Muscle of leg (tissue), 11 donors: ENCODE measurements around the gene ANKRD33. TPM values are rescaled to one million over a fixed set of nuclear protein-coding genes. Genes with fewer than 3 reads are reported as not detected.
A peak's percentile ranks its signal among the peaks of the same experiment; 100 is the strongest.

Experiments used
- DNase-seq: peaks from one replicate; pipeline ENCODE4 v3.0.0; 2013
- H3K27ac ChIP-seq: one replicate; pipeline ENCODE4 v1.5.1; 2013; ENCODE audit warnings: mild to moderate bottlenecking, low read length, control low read depth
- H3K27me3 ChIP-seq: one replicate; pipeline ENCODE4 v1.6.1; 2013; ENCODE audit warnings: low read length; ENCODE audit not compliant: control insufficient read depth, insufficient read depth
- H3K36me3 ChIP-seq: one replicate; pipeline ENCODE4 v1.6.1; 2013; ENCODE audit warnings: low read length; ENCODE audit not compliant: control insufficient read depth, insufficient read depth
- H3K4me1 ChIP-seq: one replicate; pipeline ENCODE4 v1.6.1; 2013; ENCODE audit warnings: low read length; ENCODE audit not compliant: control insufficient read depth, insufficient read depth
- H3K4me3 ChIP-seq: one replicate; pipeline ENCODE4 v1.5.1; 2013; ENCODE audit warnings: low read length, control low read depth
- H3K9me3 ChIP-seq: replicated peaks from 2 replicates; pipeline ENCODE4 v1.6.1; 2013; ENCODE audit warnings: low read depth, low read length; ENCODE audit not compliant: control insufficient read depth
- WGBS: methylation state at CpG from one replicate; pipeline ENCODE4 v1.1.5; 2013; ENCODE audit warnings: missing lambda C conversion rate; ENCODE audit not compliant: insufficient coverage; 5-methylcytosine and 5-hydroxymethylcytosine counted together
- polyA plus RNA-seq, 8 donors: library from polyadenylated mRNA; unstranded; fragments of 120-200 nt; gene quantifications; one replicate each; pipeline versions ENCODE4 v1.2.1 to v1.2.3, GENCODE V29; 2013; ENCODE audit warnings: inconsistent platforms in 1 of 8, low replicate concordance in 1 of 8; ENCODE audit not compliant: insufficient read length in 8 of 8, insufficient read depth in 1 of 8
- total RNA-seq: library from RNA; stranded (reverse); fragments of 120-200 nt; gene quantifications from one replicate; pipeline ENCODE4 v1.2.4, GENCODE V29; 2013

Gene ANKRD33
- total and polyA plus RNA-seq, 9 donors = 0.04 to 0.18 (median 0.09) TPM; not detected in 3

DNA sequence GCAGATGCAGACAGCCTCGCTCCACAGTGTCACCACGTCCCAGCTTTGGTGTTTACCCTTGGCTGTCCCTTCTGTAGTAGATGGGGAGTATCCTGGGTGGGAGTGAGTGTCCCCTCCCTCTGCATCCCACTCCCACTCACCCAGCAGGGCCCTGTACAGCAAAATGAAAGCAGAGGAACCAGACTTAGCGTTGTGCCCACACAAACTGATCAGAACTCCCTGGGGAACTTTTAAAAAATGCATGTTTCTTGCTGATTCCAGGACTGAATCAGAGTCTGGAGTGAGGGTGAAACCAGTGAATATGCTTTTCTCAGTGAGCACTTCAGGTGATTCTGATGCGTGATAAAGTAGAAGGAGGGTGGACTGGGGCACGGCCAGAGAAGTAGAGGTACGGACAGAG, 22.3 kb downstream of the ANKRD33 start:
- Histone ChIP-seq H3K9me3 (no peaks in the 10 kb centered on the region), H3K4me3 (no peak overlapping the region), H3K36me3 (peaks cover 35% of the 10 kb centered on the region), H3K27me3 (no peaks in the 10 kb centered on the region), H3K27ac (peak overlapping the region; percentile 81), H3K4me1 (peaks cover 83% of the 10 kb centered on the region)
- 38% methylated on average over 1 of the region's 6 CpGs for WGBS
- DNase-seq = no peak

DNA sequence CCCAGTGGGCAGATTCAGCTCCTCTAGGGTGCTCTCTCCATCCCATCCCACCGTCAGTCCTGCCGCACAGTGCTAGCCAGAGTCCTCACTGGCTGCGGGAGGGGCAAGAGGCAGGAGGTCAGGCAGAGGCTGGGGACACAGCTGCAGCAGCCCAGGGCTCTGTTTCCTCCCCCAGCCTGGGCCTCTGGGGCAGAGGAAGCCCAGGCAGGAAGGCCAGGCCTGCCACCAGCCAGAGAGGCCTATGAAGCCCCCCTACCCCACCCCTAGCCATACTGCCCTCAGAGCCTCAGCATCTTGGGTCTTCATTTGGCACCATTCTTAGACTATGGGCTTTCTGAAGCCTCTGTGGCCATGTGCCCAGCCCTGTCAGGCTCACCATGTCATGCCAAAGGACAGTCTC, 22.8 kb downstream of the ANKRD33 start:
- DNase-seq = peak; percentile 50
- Histone ChIP-seq H3K4me1 (peaks cover 78% of the 10 kb centered on the region), H3K27ac (peak overlapping the region; percentile 81), H3K9me3 (no peaks in the 10 kb centered on the region), H3K4me3 (no peak overlapping the region), H3K27me3 (no peaks in the 10 kb centered on the region), H3K36me3 (peaks cover 41% of the 10 kb centered on the region)
- 29% methylated on average over 1 of the region's 3 CpGs for WGBS

DNA sequence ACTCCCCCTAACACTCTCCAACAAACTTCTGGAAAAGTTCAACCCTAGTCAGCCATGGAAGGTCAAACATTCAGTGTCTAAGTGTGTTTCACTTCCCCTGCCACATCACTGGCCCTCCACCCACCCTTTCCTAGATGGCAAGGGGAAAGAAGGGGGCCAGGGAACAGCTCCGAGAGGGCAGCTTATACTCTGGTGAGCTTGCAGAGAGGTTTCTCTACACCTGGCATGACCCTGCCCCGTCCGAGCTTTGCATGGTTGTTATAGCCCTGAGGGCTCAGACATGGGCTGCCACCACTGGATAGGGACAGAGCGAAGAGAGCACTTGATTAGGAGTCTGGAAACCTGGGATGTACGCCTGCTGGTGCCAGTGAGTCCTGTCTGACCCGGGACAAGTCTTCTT, 23.4 kb downstream of the ANKRD33 start:
- peak overlapping the region; percentile 81 for H3K27ac ChIP-seq
- no peaks in the 10 kb centered on the region for H3K27me3 ChIP-seq
- H3K9me3 ChIP-seq = no peaks in the 10 kb centered on the region
- 96% methylated on average over 3 of the region's 6 CpGs for WGBS
- H3K36me3 ChIP-seq = peaks cover 47% of the 10 kb centered on the region
- H3K4me1 ChIP-seq = peaks cover 72% of the 10 kb centered on the region
- H3K4me3 ChIP-seq = no peak overlapping the region
- no peak for DNase-seq

DNA sequence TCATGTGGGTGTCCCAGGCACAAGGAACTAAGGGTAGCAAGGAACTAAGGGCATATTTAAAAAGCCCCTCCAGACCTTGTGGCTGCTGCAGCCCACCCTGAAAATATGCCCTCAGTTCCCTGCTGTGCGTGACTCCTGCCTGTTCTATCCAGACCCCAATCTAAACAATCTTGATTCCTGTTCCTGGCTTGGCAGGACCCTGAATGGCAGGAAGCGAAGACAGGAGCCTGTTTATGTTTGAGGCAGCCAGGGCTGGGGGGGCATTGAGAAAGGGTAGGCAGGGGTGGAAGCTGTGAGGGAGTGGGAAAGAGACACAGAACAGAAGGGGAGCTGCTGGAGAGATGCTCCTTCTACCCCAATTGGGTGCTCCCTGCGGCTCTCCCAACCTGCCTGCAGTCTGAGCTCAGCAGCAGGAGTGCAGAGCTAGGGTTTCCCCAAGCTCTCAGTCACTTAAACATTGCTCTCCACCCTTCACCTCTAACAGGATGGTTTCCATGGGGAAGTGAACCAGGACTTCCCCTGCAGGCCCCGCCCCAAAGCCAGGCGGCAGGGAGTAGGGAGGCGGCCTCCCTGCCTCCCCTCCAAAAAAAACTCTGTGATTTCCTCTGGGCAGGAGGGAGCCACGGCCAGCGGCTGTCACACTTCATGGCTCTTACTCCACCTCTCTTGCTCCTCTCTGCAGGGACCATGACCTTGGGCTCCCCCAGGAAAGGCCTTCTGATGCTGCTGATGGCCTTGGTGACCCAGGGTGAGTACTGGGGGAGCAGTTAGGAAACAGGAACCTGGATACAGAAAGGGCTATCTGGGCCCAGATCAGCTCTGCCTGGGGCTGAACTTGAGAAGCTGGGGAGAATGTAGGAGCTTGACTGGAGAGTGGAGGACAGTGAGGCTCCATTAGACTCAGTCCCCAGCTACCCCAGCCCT, 24.1 kb downstream of the ANKRD33 start:
- Histone ChIP-seq H3K27me3 (no peaks in the 10 kb centered on the region), H3K27ac (peak overlapping the region; percentile 81), H3K4me1 (peaks cover 66% of the 10 kb centered on the region), H3K4me3 (no peak overlapping the region), H3K9me3 (no peaks in the 10 kb centered on the region), H3K36me3 (peaks cover 51% of the 10 kb centered on the region)
- WGBS = 47% methylated on average over 5 of the region's 8 CpGs
- peak; percentile 55 for DNase-seq

- H3K36me3 ChIP-seq = peaks cover 62% of the 10 kb centered on the region
- 66% methylated on average over 25 of the region's 30 CpGs for WGBS
- no peak overlapping the region for H3K4me3 ChIP-seq
Measured at GRCh38 chr12:51913071-51914033, 25.4 kb downstream of the ANKRD33 start.

DNA sequence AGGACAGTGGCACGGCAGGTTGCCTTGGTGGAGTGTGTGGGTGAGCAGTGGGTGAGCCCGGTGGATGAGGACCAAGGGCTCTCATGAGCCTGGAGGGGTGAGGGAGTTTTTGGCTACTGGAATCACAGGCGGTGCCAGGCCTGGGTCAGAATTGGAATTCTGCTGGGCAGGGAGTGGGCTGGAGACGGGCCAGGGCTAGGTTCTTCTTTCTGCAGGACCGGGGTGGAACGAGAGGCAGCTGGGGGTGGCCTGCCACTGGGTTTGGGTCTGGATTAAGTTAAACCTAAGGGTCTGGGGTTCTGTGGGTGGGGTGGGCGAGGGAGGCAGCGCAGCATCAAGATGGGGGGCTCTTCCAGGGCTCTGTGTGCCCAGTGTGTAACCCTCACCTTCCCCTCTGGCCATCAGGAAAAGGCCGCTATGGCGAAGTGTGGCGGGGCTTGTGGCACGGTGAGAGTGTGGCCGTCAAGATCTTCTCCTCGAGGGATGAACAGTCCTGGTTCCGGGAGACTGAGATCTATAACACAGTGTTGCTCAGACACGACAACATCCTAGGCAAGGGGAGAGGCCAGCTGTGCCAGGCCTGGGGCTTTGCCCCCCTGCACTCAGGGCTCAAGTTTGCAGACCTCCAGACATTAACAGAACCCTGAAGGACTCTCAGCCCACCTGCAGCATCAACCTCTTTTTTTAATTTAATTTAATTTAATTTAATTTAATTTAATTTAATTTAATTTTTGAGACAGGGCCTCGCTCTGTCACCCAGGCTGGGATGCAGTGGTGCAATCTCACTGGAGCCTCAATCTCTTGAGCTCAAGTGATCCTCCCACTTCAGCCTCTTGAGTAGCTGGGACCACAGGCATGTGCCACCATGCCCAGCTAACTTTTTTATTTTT, 26.4 kb downstream of the ANKRD33 start:
- Histone ChIP-seq H3K4me1 (peaks cover 74% of the 10 kb centered on the region), H3K27ac (no peak overlapping the region), H3K9me3 (no peaks in the 10 kb centered on the region), H3K27me3 (no peaks in the 10 kb centered on the region), H3K4me3 (no peak overlapping the region), H3K36me3 (peaks cover 67% of the 10 kb centered on the region)
- WGBS = 83% methylated on average over 15 of the region's 17 CpGs
- no peak for DNase-seq

More at GRCh38 chr12:51913071-51914033, 25.4 kb downstream of the ANKRD33 start:
- no peak overlapping the region for H3K27ac ChIP-seq
- no peaks in the 10 kb centered on the region for H3K9me3 ChIP-seq
- H3K27me3 ChIP-seq = no peaks in the 10 kb centered on the region
- H3K4me1 ChIP-seq = peaks cover 71% of the 10 kb centered on the region
- no peak for DNase-seq

DNA sequence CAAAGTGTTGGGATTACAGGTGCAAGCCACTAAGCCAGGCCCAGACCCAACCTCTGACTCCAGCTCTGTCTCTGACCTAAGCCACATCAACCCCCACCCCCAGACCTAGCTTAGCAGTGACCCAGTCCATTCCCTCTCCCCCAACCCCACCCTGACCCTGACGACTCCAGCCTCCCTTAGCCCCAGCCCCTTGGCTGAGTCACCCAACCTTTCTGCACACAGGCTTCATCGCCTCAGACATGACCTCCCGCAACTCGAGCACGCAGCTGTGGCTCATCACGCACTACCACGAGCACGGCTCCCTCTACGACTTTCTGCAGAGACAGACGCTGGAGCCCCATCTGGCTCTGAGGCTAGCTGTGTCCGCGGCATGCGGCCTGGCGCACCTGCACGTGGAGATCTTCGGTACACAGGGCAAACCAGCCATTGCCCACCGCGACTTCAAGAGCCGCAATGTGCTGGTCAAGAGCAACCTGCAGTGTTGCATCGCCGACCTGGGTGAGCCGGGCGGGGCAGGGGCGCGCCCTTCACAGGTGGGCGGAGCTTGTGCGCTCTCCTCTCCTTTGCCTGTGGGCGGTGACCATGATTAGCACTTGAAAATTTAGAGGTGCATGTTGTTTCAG, 27.2 kb downstream of the ANKRD33 start:
- Histone ChIP-seq H3K36me3 (peaks cover 69% of the 10 kb centered on the region), H3K9me3 (no peaks in the 10 kb centered on the region), H3K27ac (no peak overlapping the region), H3K4me3 (no peak overlapping the region), H3K27me3 (no peaks in the 10 kb centered on the region), H3K4me1 (peaks cover 71% of the 10 kb centered on the region)
- DNase-seq = no peak
- WGBS = 59% methylated on average over 25 of the region's 28 CpGs

GRCh38 chr12:51915951-51916350, 28.0 kb downstream of the ANKRD33 start:
- WGBS = 93% methylated on average over 7 of the region's 11 CpGs
- Histone ChIP-seq H3K36me3 (peaks cover 69% of the 10 kb centered on the region), H3K27me3 (no peaks in the 10 kb centered on the region), H3K27ac (no peak overlapping the region), H3K4me3 (no peak overlapping the region), H3K9me3 (no peaks in the 10 kb centered on the region), H3K4me1 (peaks cover 67% of the 10 kb centered on the region)
- DNase-seq = no peak

- H3K4me1 ChIP-seq = peaks cover 67% of the 10 kb centered on the region
- DNase-seq = no peak
- no peaks in the 10 kb centered on the region for H3K27me3 ChIP-seq
- H3K9me3 ChIP-seq = no peaks in the 10 kb centered on the region
- WGBS = 84% methylated on average over 10 of the region's 10 CpGs
- H3K4me3 ChIP-seq = no peak overlapping the region
- H3K27ac ChIP-seq = no peak overlapping the region
- H3K36me3 ChIP-seq = peaks cover 63% of the 10 kb centered on the region
Measured at GRCh38 chr12:51917041-51917590, 29.2 kb downstream of the ANKRD33 start.
